Measurements from ENCODE around the gene THEM5. TPM values are rescaled to one million over a fixed set of nuclear protein-coding genes. Genes with fewer than 3 reads are reported as not detected.

Gene THEM5
- total and polyA plus RNA-seq, 10 donors, result 0.47 TPM; not detected in 9

GRCh38 chr1:151801310-151801820 is 52.1 kb downstream of the THEM5 start:
- no peak overlapping the region for H3K27ac ChIP-seq
- 88 to 95% (median 94%) methylated on average over 10 to 12 of the region's 12 CpGs for WGBS, 5 donors
- peaks cover 0 to 6% (median 0%) of the 10 kb centered on the region in 6 donors for H3K4me1 ChIP-seq
- no peaks in the 10 kb centered on the region for H3K36me3 ChIP-seq
- H3K9me3 ChIP-seq, result no peaks in the 10 kb centered on the region
- no peak for DNase-seq
- peaks cover 0 to 23% (median 0%) of the 10 kb centered on the region in 7 donors for H3K27me3 ChIP-seq (replicated peaks in 1 of 7)
- intact Hi-C loops (cut with DNase I; ENCODE audit: low total_unique reads), result no loop called here
- TF ChIP-seq, protein P1, sequence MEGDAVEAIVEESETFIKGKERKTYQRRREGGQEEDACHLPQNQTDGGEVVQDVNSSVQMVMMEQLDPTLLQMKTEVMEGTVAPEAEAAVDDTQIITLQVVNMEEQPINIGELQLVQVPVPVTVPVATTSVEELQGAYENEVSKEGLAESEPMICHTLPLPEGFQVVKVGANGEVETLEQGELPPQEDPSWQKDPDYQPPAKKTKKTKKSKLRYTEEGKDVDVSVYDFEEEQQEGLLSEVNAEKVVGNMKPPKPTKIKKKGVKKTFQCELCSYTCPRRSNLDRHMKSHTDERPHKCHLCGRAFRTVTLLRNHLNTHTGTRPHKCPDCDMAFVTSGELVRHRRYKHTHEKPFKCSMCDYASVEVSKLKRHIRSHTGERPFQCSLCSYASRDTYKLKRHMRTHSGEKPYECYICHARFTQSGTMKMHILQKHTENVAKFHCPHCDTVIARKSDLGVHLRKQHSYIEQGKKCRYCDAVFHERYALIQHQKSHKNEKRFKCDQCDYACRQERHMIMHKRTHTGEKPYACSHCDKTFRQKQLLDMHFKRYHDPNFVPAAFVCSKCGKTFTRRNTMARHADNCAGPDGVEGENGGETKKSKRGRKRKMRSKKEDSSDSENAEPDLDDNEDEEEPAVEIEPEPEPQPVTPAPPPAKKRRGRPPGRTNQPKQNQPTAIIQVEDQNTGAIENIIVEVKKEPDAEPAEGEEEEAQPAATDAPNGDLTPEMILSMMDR (IDR thresholded peaks at IDR 0.05 in 8 of 11, conservative IDR thresholded peaks at IDR 0.05 in 3 of 11), result no peak
- TF ChIP-seq POLR2A (IDR thresholded peaks at IDR 0.05) (no peak), POLR2AphosphoS5 (IDR thresholded peaks at IDR 0.05) (no peak)
- no peak overlapping the region for H3K4me3 ChIP-seq

- no peak for DNase-seq
- no peak for TF ChIP-seq POLR2A (IDR thresholded peaks at IDR 0.05)
- no peak for TF ChIP-seq POLR2AphosphoS5 (IDR thresholded peaks at IDR 0.05)
- TF ChIP-seq, protein P1 (IDR thresholded peaks at IDR 0.05 in 8 of 11, conservative IDR thresholded peaks at IDR 0.05 in 3 of 11), result no peak
- no peak overlapping the region for H3K27ac ChIP-seq
- 57 to 68% (median 61%) methylated on average over 8 of the region's 8 CpGs for WGBS, 5 donors
- no peak overlapping the region for H3K4me3 ChIP-seq
- no peaks in the 10 kb centered on the region for H3K36me3 ChIP-seq
- peaks cover 0 to 23% (median 0%) of the 10 kb centered on the region in 7 donors for H3K27me3 ChIP-seq (replicated peaks in 1 of 7)
- H3K4me1 ChIP-seq, result peaks cover 0 to 6% (median 0%) of the 10 kb centered on the region in 6 donors
- intact Hi-C loops (cut with DNase I; ENCODE audit: low total_unique reads), result no loop called here
- H3K9me3 ChIP-seq, result no peaks in the 10 kb centered on the region
Measured at GRCh38 chr1:151800830-151801229, 52.7 kb downstream of the THEM5 start.

DNA sequence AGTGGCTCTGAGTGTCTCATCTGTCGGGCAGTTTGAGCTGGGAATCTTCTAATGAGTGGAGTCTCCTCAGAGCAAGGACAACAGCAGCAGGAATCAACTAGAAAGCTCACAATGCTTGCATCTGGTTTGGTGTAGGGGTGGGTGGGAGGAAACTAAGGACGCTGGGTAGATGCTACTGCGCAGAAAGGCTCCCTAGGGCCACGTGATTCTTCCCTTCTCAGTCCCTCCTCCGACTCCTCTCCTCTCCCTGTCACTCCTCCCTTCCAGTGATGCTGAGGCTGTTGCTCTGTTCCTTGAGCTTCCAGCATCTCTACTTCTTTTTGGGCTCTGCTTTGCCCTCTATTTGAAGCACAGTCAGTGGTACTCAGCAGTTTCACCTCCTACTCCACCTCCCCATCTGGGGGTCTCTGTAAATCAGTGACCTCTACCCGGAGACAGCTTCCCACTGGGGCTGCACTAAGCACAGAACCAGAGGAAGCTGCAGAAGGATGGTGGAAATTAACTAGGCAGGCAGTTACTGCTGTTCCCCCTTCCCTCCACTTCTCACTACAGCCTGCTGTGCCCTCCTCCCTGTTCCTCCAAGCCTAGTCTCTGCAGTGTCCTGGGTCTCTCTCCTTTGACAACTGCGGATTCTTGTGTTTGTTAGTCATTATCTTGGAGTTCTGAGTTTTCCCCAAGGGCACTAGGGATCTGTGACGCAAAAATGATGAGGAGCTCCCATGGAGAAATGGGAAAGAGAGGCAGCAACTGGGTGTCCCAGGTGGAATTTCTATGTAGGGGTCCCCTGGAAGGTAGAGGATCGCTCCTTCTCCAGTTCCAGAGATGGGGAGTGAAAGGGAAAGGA is 54.1 kb downstream of the THEM5 start:
- Histone ChIP-seq H3K36me3 (peaks cover 0 to under 1% (median 0%) of the 10 kb centered on the region in 6 donors), H3K4me1 (peaks cover 0 to 6% (median 0%) of the 10 kb centered on the region in 6 donors), H3K9me3 (no peaks in the 10 kb centered on the region), H3K27me3 (replicated peaks in 1 of 7) (peaks cover 0 to 23% (median 0%) of the 10 kb centered on the region in 7 donors), H3K4me3 (no peak overlapping the region), H3K27ac (no peak overlapping the region)
- WGBS, 5 donors, result 66 to 78% (median 71%) methylated on average over 9 of the region's 9 CpGs
- TF ChIP-seq, protein P1 (IDR thresholded peaks at IDR 0.05 in 8 of 11, conservative IDR thresholded peaks at IDR 0.05 in 3 of 11), result no peak
- no peak for TF ChIP-seq POLR2A (IDR thresholded peaks at IDR 0.05)
- TF ChIP-seq POLR2AphosphoS5 (IDR thresholded peaks at IDR 0.05), result no peak
- DNase-seq, result no peak
- intact Hi-C loops (cut with DNase I; ENCODE audit: low total_unique reads), result no loop called here

GRCh38 chr1:151798571-151798970 is 54.9 kb downstream of the THEM5 start:
- intact Hi-C loops (cut with DNase I; ENCODE audit: low total_unique reads), result no loop called here
- Histone ChIP-seq H3K27me3 (replicated peaks in 1 of 7) (peaks cover 0 to 23% (median 0%) of the 10 kb centered on the region in 7 donors), H3K4me1 (peaks cover 0 to 6% (median 0%) of the 10 kb centered on the region in 6 donors), H3K9me3 (no peaks in the 10 kb centered on the region), H3K36me3 (peaks cover 0 to 6% (median 0%) of the 10 kb centered on the region in 6 donors), H3K27ac (no peak overlapping the region), H3K4me3 (no peak overlapping the region)
- 88 to 94% (median 91%) methylated on average over 5 of the region's 5 CpGs for WGBS, 5 donors
- TF ChIP-seq, protein P1 (IDR thresholded peaks at IDR 0.05 in 8 of 11, conservative IDR thresholded peaks at IDR 0.05 in 3 of 11), result no peak
- TF ChIP-seq POLR2AphosphoS5 (IDR thresholded peaks at IDR 0.05) (no peak), POLR2A (IDR thresholded peaks at IDR 0.05) (no peak)
- DNase-seq, result no peak

Data from spleen (tissue), 11 donors.